Gastrocnemius medialis (tissue), 4 donors: Measurements from ENCODE around the gene KMT2B. TPM values are rescaled to one million over a fixed set of nuclear protein-coding genes. Genes with fewer than 3 reads are reported as not detected.
"Not testable (repeated sequence)": the region's sequence is repeated elsewhere in the genome, so short reads cannot be mapped to it uniquely, and the experiment has no call there.

Source experiments
- ATAC-seq, 2 donors: fragments of 150-250 bp; one replicate each; pipeline ENCODE4 v1.9.1; 2016
- DNase-seq, 2 donors: peaks; one replicate each; pipeline ENCODE4 v3.0.0-alpha.2; 2019
- H3K27ac ChIP-seq, 4 donors: fragments of 200-600 bp; sonication (generic); 1 replicate in 1 of 4; 2 replicates in 3 of 4; pipeline ENCODE4 v1.5.1; 2016 to 2018; ENCODE audit warnings: mild to moderate bottlenecking in 2 of 4, moderate library complexity in 1 of 4
- H3K27me3 ChIP-seq, 3 donors: fragments of 200-600 bp; sonication (generic) in 2 of 3; 1 replicate in 1 of 3; 2 replicates in 2 of 3; pipeline versions ENCODE4 v1.5.1 to v1.6.0; 2016 to 2019; ENCODE audit warnings: mild to moderate bottlenecking in 1 of 3, moderate library complexity in 1 of 3
- H3K36me3 ChIP-seq, 2 donors: fragments of 200-600 bp; sonication (generic) in 1 of 2; one replicate each; pipeline ENCODE4 v1.5.1; 2017 to 2018
- H3K4me1 ChIP-seq, 2 donors: fragments of 200-600 bp; sonication (generic) in 1 of 2; one replicate each; pipeline ENCODE4 v1.5.1; 2016 to 2017; ENCODE audit warnings: mild to moderate bottlenecking in 2 of 2
- H3K4me3 ChIP-seq, 4 donors: fragments of 200-600 bp; sonication (generic) in 3 of 4; 1 replicate in 1 of 4; 2 replicates in 3 of 4; pipeline ENCODE4 v1.5.1; 2016 to 2019; ENCODE audit warnings: mild to moderate bottlenecking in 2 of 4
- H3K9me3 ChIP-seq, 3 donors: fragments of 200-600 bp; sonication (generic) in 2 of 3; 1 replicate in 1 of 3; 2 replicates in 2 of 3; pipeline ENCODE4 v1.5.1; 2016 to 2019
- CTCF ChIP-seq, 5 experiments: fragments of 450-650 bp in 3 of 5; fragments of 200-600 bp in 2 of 5; sonication (generic) in 2 of 5; IDR thresholded peaks in 4 of 5; conservative IDR thresholded peaks in 1 of 5; 1 replicate in 4 of 5; 2 replicates in 1 of 5; pipeline ENCODE4 v1.5.1; 2016 to 2019; ENCODE audit warnings: antibody characterized with exemption in 5 of 5, mild to moderate bottlenecking in 3 of 5, moderate library complexity in 3 of 5
- POLR2A ChIP-seq, 2 donors: fragments of 450-650 bp; IDR thresholded peaks; one replicate each; pipeline ENCODE4 v1.6.1; 2017; ENCODE audit warnings: antibody characterized with exemption in 2 of 2, mild to moderate bottlenecking in 2 of 2, moderate library complexity in 2 of 2
- in situ Hi-C, 4 donors: fragments of 200-750 bp; cut with MboI; loops; one replicate each; pipeline versions ENCODE4 v1.15.0 to v1.8.0; 2017; ENCODE audit warnings: low sequenced_read_pairs in 4 of 4
- intact Hi-C: fragments of 100-400 bp; cut with DNase I; formaldehyde crosslinking; loops from one replicate; pipeline ENCODE4 v1.15.1; 2023; ENCODE audit warnings: low total_unique reads
- total RNA-seq, 4 donors: library from RNA; depleted of rRNA; stranded (reverse); fragments of >200 nt; gene quantifications; one replicate each; pipeline versions ENCODE4 v1.1.0 to v1.2.3, GENCODE V29; 2016

Gene KMT2B
- total RNA-seq, 4 donors from 2014 or later: 9.3 to 39.0 (median 16.8) TPM

- intact Hi-C loops: no loop called here
Measured at GRCh38 chr19:35723671-35724070, 5.9 kb downstream of the KMT2B start.

GRCh38 chr19:35724132-35724531 is 6.3 kb downstream of the KMT2B start:
- H3K36me3 ChIP-seq: peaks cover 10 to 91% of the 10 kb centered on the region in 2 donors
- in situ Hi-C loops: loop anchor here in 1 of 4 donors (25.0 kb wide), 1 partner anchor 187 kb away; the partner anchor contains the start of genes GAPDHS, SBSN and TMEM147
- ATAC-seq, intact Hi-C loops, H3K27ac ChIP-seq, H3K27me3 ChIP-seq, H3K4me3 ChIP-seq, H3K9me3 ChIP-seq, H3K4me1 ChIP-seq, DNase-seq: not testable (repeated sequence)

More at GRCh38 chr19:35723671-35724070, 5.9 kb downstream of the KMT2B start:
- Histone ChIP-seq H3K9me3 (no peaks in the 10 kb centered on the region), H3K4me3 (no peak overlapping the region), H3K4me1 (peaks cover 11 to 12% of the 10 kb centered on the region in 2 donors), H3K36me3 (peaks cover 10 to 86% of the 10 kb centered on the region in 2 donors), H3K27ac (no peak overlapping the region), H3K27me3 (no peaks in the 10 kb centered on the region)
- DNase-seq: no peak
- no peak for ATAC-seq
- TF ChIP-seq CTCF (IDR thresholded peaks at IDR 0.05 in 4 of 5, conservative IDR thresholded peaks at IDR 0.05 in 1 of 5): no peak
- TF ChIP-seq POLR2A (IDR thresholded peaks at IDR 0.05): no peak
- in situ Hi-C loops: loop anchor here in 1 of 4 donors (25.0 kb wide), 1 partner anchor 186 kb away; the partner anchor contains the start of genes GAPDHS, SBSN and TMEM147

- in situ Hi-C loops: loop anchor here in 1 of 4 donors (25.0 kb wide), 1 partner anchor 187 kb away; the partner anchor contains the start of genes GAPDHS, SBSN and TMEM147
- Histone ChIP-seq H3K4me3 (no peak overlapping the region), H3K36me3 (peaks cover 10 to 95% of the 10 kb centered on the region in 2 donors), H3K27ac (no peak overlapping the region), H3K9me3 (no peaks in the 10 kb centered on the region), H3K4me1 (peaks cover 2 to 3% of the 10 kb centered on the region in 2 donors), H3K27me3 (no peaks in the 10 kb centered on the region)
- TF ChIP-seq CTCF (IDR thresholded peaks at IDR 0.05 in 4 of 5, conservative IDR thresholded peaks at IDR 0.05 in 1 of 5) (no peak), POLR2A (IDR thresholded peaks at IDR 0.05) (no peak)
- DNase-seq (no peak), ATAC-seq (no peak)
- intact Hi-C loops: no loop called here
Measured at GRCh38 chr19:35724560-35724959, 6.8 kb downstream of the KMT2B start.

- Histone ChIP-seq H3K27ac (no peak overlapping the region), H3K9me3 (no peaks in the 10 kb centered on the region), H3K4me1 (no peaks in the 10 kb centered on the region), H3K4me3 (no peak overlapping the region), H3K27me3 (no peaks in the 10 kb centered on the region), H3K36me3 (peaks cover 10 to 97% of the 10 kb centered on the region in 2 donors)
- ATAC-seq (no peak), DNase-seq (no peak)
- no peak for TF ChIP-seq CTCF (IDR thresholded peaks at IDR 0.05 in 4 of 5, conservative IDR thresholded peaks at IDR 0.05 in 1 of 5)
- TF ChIP-seq POLR2A (IDR thresholded peaks at IDR 0.05): no peak
- intact Hi-C loops (no loop called here), in situ Hi-C loops (no loop called here)
Measured at GRCh38 chr19:35725216-35725861, 7.5 kb downstream of the KMT2B start.

- no peaks in the 10 kb centered on the region for H3K9me3 ChIP-seq
- in situ Hi-C loops (no loop called here), intact Hi-C loops (no loop called here)
- TF ChIP-seq CTCF (IDR thresholded peaks at IDR 0.05 in 4 of 5, conservative IDR thresholded peaks at IDR 0.05 in 1 of 5): no peak
- no peak for TF ChIP-seq POLR2A (IDR thresholded peaks at IDR 0.05)
- H3K27ac ChIP-seq: no peak overlapping the region
- no peaks in the 10 kb centered on the region for H3K4me1 ChIP-seq
- DNase-seq: no peak
- H3K4me3 ChIP-seq: no peak overlapping the region
- H3K36me3 ChIP-seq: peaks cover 10 to 99% of the 10 kb centered on the region in 2 donors
- ATAC-seq: no peak
- H3K27me3 ChIP-seq: no peaks in the 10 kb centered on the region
Measured at GRCh38 chr19:35727053-35727955, 9.5 kb downstream of the KMT2B start.
